Hindlimb muscle (tissue), 1 donor: ENCODE data around the gene GALNT11. TPM values are rescaled to one million over a fixed set of nuclear protein-coding genes. Genes with fewer than 3 reads are reported as not detected.
"Not testable (repeated sequence)": the region's sequence is repeated elsewhere in the genome, so short reads cannot be mapped to it uniquely, and the experiment has no call there.

Experiments used
- DNase-seq: peaks from one replicate; pipeline ENCODE4 v3.0.0-alpha.2; 2013
- polyA plus RNA-seq: library from polyadenylated mRNA; unstranded; fragments of 120-200 nt; gene quantifications from one replicate; pipeline ENCODE4 v1.2.1, GENCODE V29; 2013; ENCODE audit not compliant: insufficient read length

The GALNT11 gene
- polyA plus RNA-seq, 1 donor: 29.6 TPM

- DNase-seq: no peak
Observed at GRCh38 chr7:152076324-152076821, 50.9 kb downstream of the GALNT11 start.

- no peak for DNase-seq
Observed at GRCh38 chr7:152076940-152077933, 51.8 kb downstream of the GALNT11 start.

DNA sequence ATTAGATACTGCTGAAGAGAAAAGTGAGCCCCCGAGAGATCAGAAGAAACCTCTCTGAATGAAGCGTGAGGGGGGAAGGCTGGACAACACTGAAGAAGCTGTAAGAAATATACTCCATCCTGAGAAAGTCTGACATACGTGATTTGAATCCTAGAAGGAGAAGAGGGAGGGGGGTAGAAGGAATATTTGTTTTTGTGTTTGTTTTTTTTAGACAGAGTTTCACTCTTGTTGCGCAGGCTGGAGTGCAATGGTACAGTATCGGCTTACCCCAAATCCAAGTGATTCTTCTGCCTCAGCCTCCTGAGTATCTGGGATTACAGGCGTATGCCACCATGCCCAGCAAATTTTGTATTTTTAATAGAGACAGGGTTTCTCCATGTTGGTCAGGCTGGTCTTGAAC lies 52.6 kb downstream of the GALNT11 start:
- no peak for DNase-seq

DNA sequence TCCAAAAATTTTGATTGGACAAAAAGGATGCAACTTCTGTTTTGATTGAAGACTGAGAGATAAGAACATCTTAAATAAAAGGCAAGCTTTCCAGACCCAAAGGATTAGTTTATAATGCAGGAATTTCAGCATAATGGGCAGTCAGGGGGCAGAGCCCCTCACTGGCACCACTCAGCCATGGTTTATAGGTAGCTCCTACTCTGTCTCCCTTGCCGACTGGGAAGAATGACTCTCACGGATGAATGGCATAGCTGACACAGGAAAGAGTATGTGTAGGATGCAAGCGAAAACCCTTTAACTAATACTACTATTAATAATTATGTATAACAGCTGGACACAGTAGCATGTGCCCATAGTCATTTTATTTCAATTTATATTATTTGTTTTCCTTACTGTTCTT lies 53.3 kb downstream of the GALNT11 start:
- no peak for DNase-seq

GRCh38 chr7:152081088-152081487 lies 55.6 kb downstream of the GALNT11 start:
- no peak for DNase-seq

GRCh38 chr7:152082073-152082721 lies 56.7 kb downstream of the GALNT11 start:
- DNase-seq: not testable (repeated sequence)

GRCh38 chr7:152085131-152085530 lies 59.7 kb downstream of the GALNT11 start:
- DNase-seq: no peak

DNA sequence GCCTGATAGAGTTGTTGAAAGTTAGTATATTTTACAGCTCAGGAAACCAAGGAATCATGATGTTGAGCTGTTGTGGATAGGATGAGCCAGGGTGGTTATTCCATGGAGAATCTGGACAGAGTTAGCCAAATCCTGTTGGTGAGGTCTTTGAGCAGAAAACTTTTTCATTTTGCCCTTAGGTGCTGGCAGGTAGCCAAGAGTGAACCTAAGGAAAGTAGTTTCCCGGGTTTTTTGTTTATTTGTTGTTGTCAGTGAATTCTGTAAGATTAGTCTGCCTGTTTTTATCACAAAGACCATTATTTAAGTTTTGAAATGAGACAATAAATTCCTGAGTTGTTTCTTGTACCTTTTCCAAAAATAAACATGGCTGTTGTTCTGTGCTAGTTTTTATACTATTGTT lies 61.0 kb downstream of the GALNT11 start:
- no peak for DNase-seq

DNA sequence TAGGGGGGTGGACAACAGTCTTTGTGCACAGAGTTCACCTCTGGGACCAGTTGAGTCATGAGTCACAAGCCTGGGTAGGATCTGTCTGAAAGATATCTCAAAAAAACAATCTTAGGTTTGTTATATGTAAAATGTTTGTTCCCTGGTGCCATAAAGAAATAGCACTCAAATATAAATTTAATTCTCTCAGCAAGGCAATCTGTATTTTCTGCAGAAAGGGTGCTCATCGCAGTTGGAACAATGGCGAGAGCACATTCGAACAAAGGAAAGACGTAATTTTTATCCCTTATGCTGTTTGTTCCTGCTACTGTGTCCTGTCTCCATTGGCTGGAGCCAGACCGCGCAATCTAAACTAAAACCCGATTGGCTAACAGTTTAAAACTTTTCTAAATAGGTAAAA lies 63.7 kb downstream of the GALNT11 start:
- DNase-seq: no peak

GRCh38 chr7:152090747-152091146 lies 65.3 kb downstream of the GALNT11 start:
- DNase-seq: no peak

GRCh38 chr7:152093717-152094116 lies 68.2 kb downstream of the GALNT11 start:
- no peak for DNase-seq

- no peak for DNase-seq
Observed at GRCh38 chr7:152095771-152096170, 70.3 kb downstream of the GALNT11 start.

GRCh38 chr7:152097330-152097729 lies 71.9 kb downstream of the GALNT11 start:
- DNase-seq: no peak

- DNase-seq: no peak
Observed at GRCh38 chr7:152103066-152103465, 77.6 kb downstream of the GALNT11 start.

DNA sequence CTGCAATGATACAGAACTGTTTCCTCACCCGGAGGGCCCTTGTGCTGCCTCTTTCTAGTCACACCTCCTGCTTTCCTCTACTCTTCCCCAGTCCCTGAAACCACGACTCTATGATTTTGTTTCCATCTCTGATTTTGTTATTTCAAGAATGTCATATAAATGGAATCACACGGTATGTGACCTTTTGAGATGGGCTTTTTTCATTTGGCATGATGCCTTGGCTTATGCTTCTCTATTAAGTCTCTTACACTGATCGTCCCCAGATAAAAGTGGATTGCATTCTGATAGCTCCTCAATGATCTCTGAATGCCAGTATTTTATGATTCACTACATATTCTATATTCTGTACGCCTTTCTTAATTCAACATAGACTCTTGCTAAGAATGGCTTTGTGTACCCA lies 78.2 kb downstream of the GALNT11 start:
- no peak for DNase-seq

- DNase-seq: no peak
Observed at GRCh38 chr7:152105205-152105604, 79.7 kb downstream of the GALNT11 start.

DNA sequence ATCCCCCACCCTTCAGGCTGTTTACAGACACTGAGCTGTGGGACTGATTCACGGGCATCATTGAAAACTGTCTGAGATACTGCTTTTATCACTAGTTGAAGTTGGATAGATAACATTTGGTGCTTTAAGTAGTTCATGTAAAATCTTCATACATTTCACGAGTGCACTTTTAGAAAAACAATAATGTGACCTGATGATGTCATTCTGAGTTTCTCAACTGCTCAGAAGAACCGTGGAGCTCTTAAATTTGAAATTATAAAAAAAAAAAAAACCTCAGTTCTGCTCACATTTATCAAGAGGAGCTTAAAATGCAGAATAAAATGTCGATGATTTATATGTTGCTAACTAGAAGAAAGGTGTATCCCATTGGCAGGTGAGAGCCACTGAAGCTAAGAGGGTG lies 81.5 kb downstream of the GALNT11 start:
- DNase-seq: no peak

DNA sequence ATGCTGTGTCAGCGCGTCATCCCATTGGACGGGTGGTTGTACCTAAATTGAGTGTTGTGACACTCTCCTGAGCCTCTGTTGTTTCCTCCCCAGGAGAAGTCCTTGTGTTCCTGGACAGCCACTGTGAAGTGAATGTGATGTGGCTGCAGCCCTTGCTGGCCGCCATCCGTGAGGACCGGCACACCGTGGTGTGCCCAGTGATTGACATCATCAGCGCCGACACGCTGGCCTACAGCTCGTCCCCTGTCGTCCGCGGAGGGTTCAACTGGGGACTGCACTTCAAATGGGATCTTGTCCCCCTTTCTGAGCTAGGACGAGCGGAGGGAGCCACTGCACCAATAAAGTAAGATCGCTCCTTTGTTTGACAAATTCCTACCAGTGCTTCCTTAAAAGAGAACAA lies 82.5 kb downstream of the GALNT11 start:
- no peak for DNase-seq

- no peak for DNase-seq
Observed at GRCh38 chr7:152108359-152108758, 82.9 kb downstream of the GALNT11 start.

DNA sequence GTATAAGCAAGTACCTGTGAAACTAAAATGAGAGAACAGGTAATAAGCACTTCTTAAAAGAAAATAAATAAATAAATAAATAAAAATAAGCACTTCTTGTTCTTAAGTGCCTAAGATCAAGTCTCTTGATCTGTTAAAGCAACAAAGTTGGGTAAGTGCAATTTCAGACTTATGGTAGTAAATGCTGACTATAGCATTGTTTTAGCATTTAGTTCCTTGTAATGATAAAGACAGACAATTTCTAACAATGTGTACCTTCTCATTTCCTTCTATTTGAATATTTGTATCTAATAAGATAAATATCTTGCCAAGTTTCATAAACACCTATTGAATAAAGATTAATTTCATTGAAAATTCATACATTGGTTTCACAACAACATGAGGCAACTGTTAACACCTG lies 87.4 kb downstream of the GALNT11 start:
- DNase-seq: no peak

DNA sequence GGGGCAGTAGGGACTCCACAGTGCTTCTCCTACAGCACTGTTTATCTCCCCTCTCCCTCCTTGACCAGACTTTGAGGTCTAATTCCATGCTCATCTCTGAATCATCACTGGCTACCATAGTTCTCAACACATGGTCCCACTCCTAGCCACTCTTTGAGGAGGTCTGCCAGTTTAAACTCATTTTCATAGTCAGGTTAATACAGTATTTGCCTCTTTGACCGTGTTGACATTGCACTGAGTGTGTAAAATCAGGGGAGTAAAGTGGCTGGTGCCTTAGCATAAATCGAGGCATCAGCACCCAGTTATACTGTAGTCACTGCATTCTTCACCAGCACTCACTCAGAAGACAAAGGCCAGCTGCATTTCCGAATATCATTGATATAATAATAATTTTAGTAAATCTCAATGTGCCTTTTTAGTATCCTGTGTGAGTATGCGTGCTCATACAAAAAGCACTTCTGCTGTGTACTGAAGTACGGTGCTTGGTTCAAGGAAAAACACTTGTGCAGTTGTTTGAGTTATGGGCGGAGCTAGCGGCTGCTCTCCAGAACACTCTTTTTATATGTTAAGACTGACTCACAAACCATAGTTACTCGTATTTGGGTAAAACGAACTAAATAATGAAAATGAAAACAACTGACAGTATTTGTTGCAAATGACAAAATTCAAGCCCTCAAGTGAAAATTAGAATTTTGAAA lies 89.7 kb downstream of the GALNT11 start:
- DNase-seq: no peak

GRCh38 chr7:152117356-152117755 lies 91.9 kb downstream of the GALNT11 start:
- no peak for DNase-seq

DNA sequence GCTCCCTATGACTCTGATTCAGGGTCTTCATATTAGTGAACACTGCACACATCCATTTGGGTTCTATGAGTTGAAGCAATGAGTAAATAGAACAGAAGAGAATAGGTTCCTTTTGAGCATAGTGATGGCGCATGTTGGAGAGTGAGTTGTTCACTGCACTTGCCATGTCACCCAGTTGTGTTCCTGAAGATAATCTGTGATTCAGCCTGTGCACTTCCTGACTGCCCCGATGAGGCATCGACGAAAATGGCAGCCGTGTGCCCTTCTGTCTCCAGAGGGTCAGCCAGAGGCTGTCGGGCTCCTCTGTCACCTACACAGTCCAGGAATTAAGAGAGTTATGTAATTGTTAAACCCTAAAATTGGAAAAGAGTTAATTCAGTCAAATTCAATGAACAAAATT lies 94.7 kb downstream of the GALNT11 start:
- DNase-seq: no peak
